H1 (cell line): ENCODE results near the gene EEPD1. TPM values are rescaled to one million over a fixed set of nuclear protein-coding genes. Genes with fewer than 3 reads are reported as not detected.
A peak's percentile ranks its signal among the peaks of the same experiment; 100 is the strongest.

Experiments
- CTCF ChIA-PET: fragments of 300-600 bp; sonication (Branson Sonifier 250); formaldehyde crosslinking; loops from one replicate; lab custom pipeline; 2021; ENCODE audit not compliant: partially characterized antibody; lab: Charles Lee
- POLR2A ChIA-PET: fragments of 300-600 bp; sonication (Branson Sonifier 250); formaldehyde crosslinking; loops from one replicate; lab custom pipeline; 2021; ENCODE audit warnings: inconsistent platforms; ENCODE audit not compliant: partially characterized antibody; lab: Charles Lee
- DNase-seq, 2 experiments: peaks; one replicate each; pipeline versions ENCODE4 v3.0.0 to v3.0.0-alpha.2; 2010 to 2022; ENCODE audit warnings: low spot score in 2 of 2, low read depth in 1 of 2, mixed read lengths in 1 of 2
- FAIRE-seq: peaks from 2 replicates; lab custom pipeline; 2011; peaks lifted over from hg19 to GRCh38; lab: Jason Lieb, UNC
- H2AFZ ChIP-seq: 2 replicates; pipeline ENCODE4 v1.8.1; 2012; ENCODE audit warnings: low read length, inconsistent platforms
- H2AK5ac ChIP-seq: 2 replicates; pipeline ENCODE4 v1.6.1; 2013; ENCODE audit warnings: low read depth, low read length
- H2BK120ac ChIP-seq: replicated peaks from 2 replicates; pipeline ENCODE3; 2013; ENCODE audit warnings: low read depth, low read length, inconsistent platforms
- H2BK12ac ChIP-seq: 2 replicates; pipeline ENCODE4 v1.6.1; 2013; ENCODE audit warnings: low read depth, low read length
- H2BK15ac ChIP-seq: 2 replicates; pipeline ENCODE4 v1.6.1; 2013; ENCODE audit warnings: low read length
- H2BK20ac ChIP-seq: 2 replicates; pipeline ENCODE4 v1.6.1; 2013; ENCODE audit warnings: low read length
- H2BK5ac ChIP-seq: 2 replicates; pipeline ENCODE4 v1.6.1; 2013; ENCODE audit warnings: low read depth, low read length
- H3K14ac ChIP-seq: 2 replicates; pipeline ENCODE4 v1.6.1; 2013; ENCODE audit warnings: inconsistent platforms; ENCODE audit not compliant: insufficient read length
- H3K18ac ChIP-seq: 2 replicates; pipeline ENCODE4 v1.6.1; 2013; ENCODE audit warnings: low read length; ENCODE audit errors: extremely low read depth
- H3K23ac ChIP-seq: 2 replicates; pipeline ENCODE4 v1.6.1; 2013; ENCODE audit warnings: inconsistent platforms; ENCODE audit not compliant: insufficient read length
- H3K23me2 ChIP-seq: 2 replicates; pipeline ENCODE4 v1.6.1; 2013; ENCODE audit warnings: low read depth, low read length
- H3K27ac ChIP-seq: 2 replicates; pipeline ENCODE4 v1.6.1; 2011; ENCODE audit warnings: low read depth, low read length, inconsistent platforms
- H3K27me3 ChIP-seq, 4 experiments: replicated peaks in 1 of 4; 1 replicate in 1 of 4; 2 replicates in 3 of 4; pipeline versions ENCODE4 v1.6.1 to v1.8.1; 2011 to 2013; ENCODE audit warnings: low read length in 3 of 4, mild to moderate bottlenecking in 3 of 4, inconsistent platforms in 2 of 4, mixed read lengths in 2 of 4, moderate library complexity in 1 of 4; ENCODE audit not compliant: control insufficient read depth in 3 of 4, insufficient read depth in 3 of 4; ENCODE audit errors: extremely low read depth in 1 of 4
- H3K36me3 ChIP-seq, 4 experiments: 2 replicates each; pipeline versions ENCODE4 v1.6.1 to v1.8.1; 2011 to 2013; ENCODE audit warnings: mild to moderate bottlenecking in 4 of 4, low read length in 3 of 4, moderate library complexity in 2 of 4, control low read depth in 1 of 4, inconsistent platforms in 1 of 4; ENCODE audit not compliant: insufficient read depth in 4 of 4, control insufficient read depth in 2 of 4
- H3K4ac ChIP-seq: replicated peaks from 2 replicates; pipeline ENCODE3; 2013; ENCODE audit warnings: low read length, low read depth, mixed read lengths, inconsistent platforms; ENCODE audit not compliant: insufficient read length
- H3K4me1 ChIP-seq, 4 experiments: replicated peaks in 1 of 4; 1 replicate in 1 of 4; 2 replicates in 3 of 4; pipeline versions ENCODE4 v1.6.1 to v1.8.1; 2011 to 2013; ENCODE audit warnings: low read length in 3 of 4, inconsistent platforms in 2 of 4, mixed read lengths in 1 of 4; ENCODE audit not compliant: insufficient read depth in 4 of 4, control insufficient read depth in 3 of 4
- H3K4me2 ChIP-seq, 2 experiments: 2 replicates each; pipeline versions ENCODE4 v1.6.1 to v1.8.1; 2011 to 2013; ENCODE audit warnings: low read depth in 2 of 2, low read length in 2 of 2, control low read depth in 1 of 2, inconsistent platforms in 1 of 2, mild to moderate bottlenecking in 1 of 2; ENCODE audit not compliant: insufficient read depth in 1 of 2
- H3K4me3 ChIP-seq, 4 experiments: fragments of 200-600, 300-600 bp in 1 of 4; sonication (generic), shearing (Covaris generic), sonication (Bioruptor Twin) in 1 of 4; 2 replicates each; pipeline versions ENCODE4 v1.5.1 to v1.8.1; 2011 to 2016; ENCODE audit warnings: low read length in 4 of 4, low read depth in 3 of 4, control low read depth in 2 of 4, inconsistent platforms in 2 of 4, mild to moderate bottlenecking in 2 of 4, mixed read lengths in 1 of 4, moderate library complexity in 1 of 4; ENCODE audit not compliant: insufficient read depth in 2 of 4; ENCODE audit errors: extremely low read depth in 1 of 4
- H3K56ac ChIP-seq: replicated peaks from 2 replicates; pipeline ENCODE3; 2013; ENCODE audit warnings: low read depth, mild to moderate bottlenecking, mixed read lengths, low read length, inconsistent platforms; ENCODE audit not compliant: insufficient read length
- H3K79me1 ChIP-seq: 2 replicates; pipeline ENCODE4 v1.6.1; 2013; ENCODE audit warnings: low read depth, low read length, control low read depth
- H3K79me2 ChIP-seq, 2 experiments: 2 replicates each; pipeline versions ENCODE4 v1.6.1 to v1.8.1; 2012 to 2013; ENCODE audit warnings: low read length in 2 of 2, mild to moderate bottlenecking in 2 of 2, inconsistent platforms in 1 of 2; ENCODE audit not compliant: insufficient read depth in 2 of 2, control insufficient read depth in 1 of 2
- H3K9ac ChIP-seq, 4 experiments: replicated peaks in 1 of 4; 1 replicate in 1 of 4; 2 replicates in 3 of 4; pipeline versions ENCODE4 v1.6.1 to v1.8.1; 2011 to 2013; ENCODE audit warnings: low read depth in 3 of 4, low read length in 3 of 4, control low read depth in 2 of 4, mild to moderate bottlenecking in 2 of 4, moderate library complexity in 2 of 4, inconsistent platforms in 1 of 4; ENCODE audit errors: extremely low read depth in 1 of 4
- H3K9me3 ChIP-seq, 2 experiments: 2 replicates each; pipeline versions ENCODE4 v1.6.1 to v1.8.1; 2012 to 2013; ENCODE audit warnings: mild to moderate bottlenecking in 2 of 2, moderate library complexity in 2 of 2, control low read depth in 1 of 2, inconsistent platforms in 1 of 2, low read depth in 1 of 2, low read length in 1 of 2, mixed read lengths in 1 of 2; ENCODE audit not compliant: insufficient read depth in 2 of 2
- H4K20me1 ChIP-seq, 2 experiments: replicated peaks in 1 of 2; 2 replicates each; pipeline versions ENCODE3 to v1.8.1; 2011 to 2013; ENCODE audit warnings: inconsistent platforms in 2 of 2, low read length in 2 of 2, mild to moderate bottlenecking in 1 of 2; ENCODE audit not compliant: insufficient read depth in 2 of 2, control insufficient read depth in 1 of 2
- H4K5ac ChIP-seq: 2 replicates; pipeline ENCODE4 v1.6.1; 2013; ENCODE audit warnings: low read length, low read depth, mixed read lengths, inconsistent platforms; ENCODE audit not compliant: insufficient read length
- H4K8ac ChIP-seq: 2 replicates; pipeline ENCODE4 v1.8.0; 2013; ENCODE audit warnings: mild to moderate bottlenecking, moderate library complexity, low read length, inconsistent platforms; ENCODE audit not compliant: insufficient read depth; ENCODE audit errors: extremely low read depth
- H4K91ac ChIP-seq: replicated peaks from 2 replicates; pipeline ENCODE3; 2013; ENCODE audit warnings: low read length, mixed read lengths, inconsistent platforms; ENCODE audit not compliant: insufficient read length
- ATF2 ChIP-seq: IDR thresholded peaks from 2 replicates; pipeline ENCODE4 v1.6.1; 2012; ENCODE audit warnings: low read length, inconsistent platforms
- CREB1 ChIP-seq: IDR thresholded peaks from 2 replicates; pipeline ENCODE4 v1.6.1; 2012; ENCODE audit warnings: inconsistent platforms
- SRF ChIP-seq: IDR thresholded peaks from 2 replicates; pipeline ENCODE4 v1.6.1; 2011; ENCODE audit warnings: mild to moderate bottlenecking, low read depth, low read length, moderate library complexity
- WGBS, 2 experiments: shearing (Covaris generic) in 1 of 2; methylation state at CpG; one replicate each; pipeline versions ENCODE4 v1.1.6 to v1.1.7; 2013 to 2015; ENCODE audit warnings: low lambda C conversion rate in 2 of 2, mixed read lengths in 2 of 2, inconsistent platforms in 1 of 2, low coverage in 1 of 2, missing lambda C conversion rate in 1 of 2; ENCODE audit not compliant: insufficient replicate concordance in 2 of 2, insufficient coverage in 1 of 2, insufficient read length in 1 of 2; ENCODE audit errors: extremely low coverage in 1 of 2, missing lambda C conversion rate in 1 of 2; 5-methylcytosine and 5-hydroxymethylcytosine counted together
- polyA plus RNA-seq, 7 experiments: library from polyadenylated mRNA; depleted of rRNA in 3 of 7; stranded (reverse) in 5 of 7; unstranded in 2 of 7; fragments of >200 nt in 5 of 7; fragments of 200-250 nt in 2 of 7; gene quantifications; 1 replicate in 5 of 7; 2 replicates in 1 of 7; 4 replicates in 1 of 7; pipeline versions ENCODE4 v1.2.1 to v1.2.3, GENCODE V29; 2011 to 2013; ENCODE audit warnings: missing spikeins in 2 of 7, mixed read lengths in 2 of 7
- total RNA-seq: library from RNA; stranded (reverse); fragmentation: NEBNext Ultra II Directional; extraction: Animal tissue kit (Norgen Biotek cat#: 25700); gene quantifications from 2 replicates; pipeline ENCODE4 v1.2.1, GENCODE V29; 2021

Gene EEPD1
- total and polyA plus RNA-seq, 2 of the 8 experiments (the other 6 are each of a cell fraction or from before 2014, with no cell fraction given) = 3.1 to 7.8 TPM

DNA sequence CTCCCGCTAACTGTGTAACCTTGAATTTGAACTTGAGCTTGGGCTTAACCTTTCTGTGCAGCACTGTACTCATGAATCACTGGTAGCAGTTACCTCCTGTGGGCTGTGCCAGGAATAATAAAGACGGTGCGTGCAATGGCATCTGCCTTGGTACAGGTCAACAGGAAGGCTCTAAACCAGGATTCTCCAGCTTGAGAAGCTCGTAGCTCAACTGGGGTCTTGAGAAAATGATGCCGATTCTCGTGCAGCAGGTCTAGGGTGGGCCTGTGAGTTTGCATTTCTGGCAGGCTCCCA, 124.1 kb downstream of the EEPD1 start:
- Histone ChIP-seq H2BK5ac (no peak overlapping the region), H3K9ac (no peak overlapping the region), H4K8ac (no peak overlapping the region), H2AK5ac (no peak overlapping the region), H2BK20ac (no peak overlapping the region), H3K4me1 (peaks cover 25 to 55% (median 45%) of the 10 kb centered on the region in 4 experiments), H2BK12ac (no peak overlapping the region; the same call in 1 of the 2 replicates), H3K4me2 (no peak overlapping the region), H3K27me3 (no peaks in the 10 kb centered on the region), H2BK120ac (no peak overlapping the region), H2BK15ac (no peak overlapping the region), H3K23me2 (no peaks in the 10 kb centered on the region), H3K79me2 (no peaks in the 10 kb centered on the region), H3K4me3 (no peak overlapping the region), H3K4ac (no peak overlapping the region), H3K14ac (no peak overlapping the region), H3K27ac (no peak overlapping the region), H3K9me3 (no peaks in the 10 kb centered on the region), H4K5ac (no peak overlapping the region), H3K23ac (no peak overlapping the region), H3K56ac (no peak overlapping the region), H4K91ac (peak overlapping the region; percentile 12), H4K20me1 (no peaks in the 10 kb centered on the region), H3K79me1 (no peaks in the 10 kb centered on the region), H3K18ac (0 out of 2 replicates have a peak overlapping the region, but pooled peaks have one; percentile 0), H2AFZ (no peak overlapping the region), H3K36me3 (no peaks in the 10 kb centered on the region)
- WGBS, 2 experiments = 83% methylated on average over 6 of the region's 6 CpGs; no CpG with 5 or more reads in 1 of the 2 experiments
- no peak for DNase-seq
- FAIRE-seq = no peak
- TF ChIP-seq ATF2 (no peak), SRF (no peak), CREB1 (no peak)
- ChIA-PET POLR2A (interaction anchor here (1.8 kb wide), 1 partner anchor 31 kb away, joined by 4 read pairs; no protein-coding TSS in a partner anchor), CTCF (interaction anchor here (0.9 to 7.6 kb wide), 5 partner anchors 10 to 296 kb away, joined by 3 to 35 read pairs (median 3); no protein-coding TSS in a partner anchor)
